ENCODE data around the gene CDH4.
"Not testable (repeated sequence)": the region's sequence is repeated elsewhere in the genome, so short reads cannot be mapped to it uniquely, and the experiment has no call there.

Gene CDH4

GRCh38 chr20:61475729-61476128 is 223.7 kb downstream of the CDH4 start:
- DNase-seq: no peak

DNA sequence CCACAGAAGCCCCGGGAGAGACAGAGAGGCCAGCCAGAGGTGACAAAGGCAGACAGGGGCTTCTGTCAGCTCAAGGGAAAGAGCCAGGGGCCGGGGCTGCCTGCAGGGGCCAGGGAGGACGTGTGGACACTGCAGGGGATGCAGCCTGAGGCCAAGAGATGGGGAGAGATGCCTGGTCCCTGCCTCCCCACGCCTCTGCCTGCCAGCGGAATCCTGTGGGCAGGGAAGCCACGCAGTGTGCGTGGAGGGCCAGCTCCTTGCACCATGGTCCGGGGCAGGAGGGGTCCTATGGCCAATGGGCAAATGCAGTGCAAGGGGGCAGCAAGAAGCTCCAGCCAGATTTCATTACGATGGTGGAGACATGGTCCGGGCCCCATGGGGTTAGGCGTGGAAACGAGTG is 224.9 kb downstream of the CDH4 start:
- DNase-seq: no peak

DNA sequence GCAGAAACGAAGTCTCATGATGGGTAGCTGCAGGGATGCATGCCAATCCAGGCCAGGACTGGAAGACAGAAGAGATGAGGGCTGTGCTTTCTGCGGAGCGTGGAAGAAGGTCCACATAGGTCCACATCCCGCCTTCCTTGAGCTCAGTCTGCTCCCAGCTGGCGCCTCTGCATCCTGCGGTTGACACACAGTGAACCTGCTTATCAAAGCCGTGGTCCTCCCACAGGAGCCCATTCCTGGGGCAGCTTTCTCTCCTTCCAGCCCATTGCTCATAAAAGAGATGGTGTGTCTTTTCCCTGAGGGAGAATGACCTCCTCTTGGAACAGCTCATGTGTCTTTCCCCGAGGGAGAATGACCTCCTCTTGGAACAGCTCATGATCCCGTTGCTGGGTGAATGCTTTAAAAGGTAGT is 225.4 kb downstream of the CDH4 start:
- no peak for DNase-seq

GRCh38 chr20:61478094-61478493 is 226.0 kb downstream of the CDH4 start:
- DNase-seq: no peak

DNA sequence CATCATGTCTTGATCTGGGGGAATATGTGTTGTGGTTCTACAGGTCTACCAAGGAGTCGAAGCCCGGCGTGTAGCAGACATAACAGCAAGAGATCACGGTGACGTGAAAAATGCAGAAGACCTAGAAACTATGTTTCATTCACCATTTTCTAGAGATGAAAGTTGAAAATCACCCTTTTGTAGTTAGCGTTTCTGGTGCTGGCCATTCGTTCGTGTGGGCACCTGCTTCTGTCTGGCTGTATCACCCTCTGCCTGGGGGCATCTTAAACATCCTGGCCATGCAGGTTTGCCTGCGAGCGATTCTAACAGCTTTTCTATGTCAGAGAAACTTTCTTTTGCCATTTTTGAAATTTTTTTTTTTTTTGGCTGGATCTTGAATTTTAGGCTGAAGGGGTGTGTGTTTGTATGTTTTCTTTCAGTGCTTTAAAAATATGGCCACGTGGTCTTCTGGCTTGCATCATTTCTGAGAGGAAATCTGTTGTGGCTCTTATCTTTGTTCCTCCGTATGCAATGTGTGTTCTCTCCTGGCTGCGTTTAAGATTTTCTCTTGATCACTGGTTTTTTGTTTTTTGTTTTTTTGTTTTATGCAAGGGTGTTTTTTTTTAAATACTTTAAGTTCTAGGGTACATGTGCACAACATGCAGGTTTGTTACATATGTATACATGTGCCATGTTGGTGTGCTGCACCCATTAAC is 226.7 kb downstream of the CDH4 start:
- DNase-seq: no peak

DNA sequence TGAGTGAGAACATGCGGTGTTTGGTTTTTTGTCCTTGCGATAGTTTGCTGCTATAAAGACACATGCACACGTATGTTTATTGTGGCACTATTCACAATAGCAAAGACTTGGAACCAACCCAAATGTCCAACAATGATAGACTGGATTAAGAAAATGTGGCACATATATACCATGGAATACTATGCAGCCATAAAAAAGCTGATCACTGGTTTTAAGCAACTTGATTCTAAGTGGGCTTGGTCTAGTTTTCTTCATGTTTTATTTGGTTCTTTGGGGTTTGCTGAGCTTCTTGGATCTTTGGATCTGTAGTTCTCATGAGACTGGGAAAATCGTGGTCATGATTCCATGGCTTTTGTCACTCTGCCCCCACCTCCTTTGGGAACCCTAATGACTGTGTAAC is 227.4 kb downstream of the CDH4 start:
- DNase-seq: not testable (repeated sequence)

GRCh38 chr20:61480158-61480825 is 228.2 kb downstream of the CDH4 start:
- no peak for DNase-seq

DNA sequence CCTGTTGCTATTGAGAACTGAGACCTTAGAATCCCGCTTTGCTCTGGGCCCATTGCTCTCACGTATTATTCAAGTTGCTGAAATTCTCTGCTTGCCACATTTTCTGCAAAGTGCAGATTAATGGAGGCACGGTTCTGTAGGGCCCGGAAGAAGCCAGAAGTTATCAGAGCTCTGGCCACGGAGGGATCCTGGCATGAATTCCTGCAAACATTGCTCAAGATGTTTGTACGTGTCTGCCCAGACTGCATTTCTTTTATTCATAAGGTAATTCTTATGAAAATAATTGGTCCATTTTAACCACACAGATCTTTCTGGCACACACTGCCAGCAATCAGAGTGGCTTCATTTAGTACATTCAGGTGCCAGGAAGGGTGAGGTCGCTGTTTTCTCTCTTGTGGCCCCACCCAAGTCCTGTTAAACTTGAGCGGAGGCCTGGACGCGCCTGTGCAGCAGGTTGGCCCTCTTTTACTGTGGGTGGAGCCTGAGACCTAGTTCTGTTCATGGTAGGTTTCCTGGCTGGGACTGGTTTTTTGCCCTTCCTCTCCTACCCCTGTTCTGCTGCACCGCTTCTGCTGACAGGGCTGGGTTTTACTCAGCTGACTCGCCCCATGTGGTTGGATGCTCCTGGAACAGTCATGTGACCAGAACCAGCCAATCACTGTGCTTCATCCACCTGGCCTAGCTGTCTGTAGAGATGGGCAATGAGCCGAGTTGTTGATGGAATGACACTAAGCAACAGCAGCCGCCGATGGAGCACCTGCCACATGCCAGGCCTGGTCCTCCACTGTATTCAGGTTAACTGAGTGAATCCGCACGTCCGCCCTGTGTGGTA is 230.2 kb downstream of the CDH4 start:
- DNase-seq: no peak

DNA sequence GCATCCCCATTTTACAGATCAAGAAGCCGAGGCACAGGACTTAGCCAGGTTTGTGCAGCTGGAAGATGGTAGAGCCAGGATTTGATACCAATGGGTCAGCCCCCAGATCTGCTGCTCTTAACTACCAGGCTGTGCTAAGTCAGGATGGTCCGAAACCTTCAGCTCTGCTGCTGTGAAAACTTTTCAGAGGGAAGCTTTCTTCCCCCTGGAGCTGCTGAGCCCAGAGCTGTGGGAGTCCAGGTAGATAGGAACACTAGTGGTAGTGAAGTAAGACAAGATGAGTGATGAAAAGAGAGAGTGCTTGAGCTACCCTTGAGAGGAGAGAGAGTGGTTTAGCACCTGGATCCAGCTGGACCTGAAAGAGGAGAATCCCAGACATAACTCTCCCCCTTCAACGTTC is 230.8 kb downstream of the CDH4 start:
- DNase-seq: no peak

DNA sequence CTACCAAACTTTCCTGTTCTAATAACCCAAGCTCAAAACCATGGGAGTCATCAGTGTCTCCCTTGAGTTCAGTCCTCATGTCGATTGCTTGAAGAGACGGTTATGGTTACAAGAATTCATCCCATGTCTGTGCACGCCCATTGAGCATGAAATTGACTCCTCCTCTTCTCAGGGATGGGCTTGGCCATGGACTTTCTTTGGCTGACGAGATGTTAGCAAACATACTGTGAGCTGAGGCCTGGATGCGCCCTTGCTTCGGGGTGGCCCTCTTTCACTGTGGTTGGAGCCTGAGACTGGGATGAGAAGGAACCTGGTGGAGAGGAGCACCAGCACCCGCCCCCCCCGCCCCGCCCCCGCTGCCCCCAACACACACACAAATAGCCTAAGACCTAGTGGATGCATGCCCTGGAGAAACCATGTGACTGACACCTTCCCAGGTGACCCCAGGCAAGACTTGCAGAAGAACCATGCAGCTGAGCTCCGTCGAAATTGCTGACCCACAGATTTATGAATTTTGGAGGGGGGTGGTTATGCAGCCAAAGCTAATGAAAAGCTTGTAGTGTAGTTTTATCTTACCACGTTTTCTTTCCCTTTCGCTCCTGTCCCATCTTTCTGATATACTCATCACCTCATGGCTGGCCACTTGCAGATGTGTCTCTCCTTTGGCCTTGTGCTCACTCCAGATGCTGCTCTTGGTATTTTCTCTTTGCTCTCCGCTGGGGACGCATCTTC is 231.4 kb downstream of the CDH4 start:
- DNase-seq: no peak

DNA sequence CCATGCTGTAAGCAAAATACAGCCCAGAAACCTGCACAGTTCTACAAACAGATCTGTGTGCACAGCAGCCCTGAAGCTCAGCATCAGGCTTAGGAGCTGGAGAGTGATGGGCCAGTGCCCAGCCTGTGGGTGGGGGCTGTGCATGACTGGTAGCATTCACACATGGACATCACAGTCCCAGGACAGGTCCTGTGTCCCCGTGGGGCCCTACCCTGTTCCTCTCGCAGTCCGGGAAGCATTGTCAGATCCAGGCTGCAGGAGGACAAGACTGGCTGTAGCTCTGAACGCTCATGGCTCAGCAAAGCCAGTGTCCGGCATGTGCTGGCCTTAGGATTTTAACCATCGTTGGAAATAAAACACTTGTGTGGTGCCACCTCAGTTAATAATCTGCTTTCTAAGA is 234.1 kb downstream of the CDH4 start:
- DNase-seq: no peak

- DNase-seq: no peak
Observed at GRCh38 chr20:61487346-61487996, 235.4 kb downstream of the CDH4 start.

DNA sequence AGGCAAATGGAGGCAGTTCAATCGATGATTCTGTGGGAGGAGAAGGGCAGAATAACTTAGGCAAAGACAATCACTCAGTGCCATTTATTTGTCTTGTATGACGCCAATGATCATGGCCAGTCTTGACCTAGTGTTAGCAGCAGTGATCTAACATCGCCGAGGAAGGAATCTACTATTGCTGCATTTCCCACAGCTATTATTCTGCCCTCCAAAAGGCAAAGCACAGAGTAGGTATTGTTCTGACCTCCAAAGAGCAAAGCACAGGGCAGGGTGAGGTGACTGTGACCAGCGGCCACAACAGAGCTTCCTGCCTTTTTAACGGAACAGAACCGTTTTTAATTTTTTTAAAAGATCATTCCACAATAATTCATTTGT is 235.9 kb downstream of the CDH4 start:
- DNase-seq: no peak

- DNase-seq: no peak
Observed at GRCh38 chr20:61490721-61491120, 238.7 kb downstream of the CDH4 start.

DNA sequence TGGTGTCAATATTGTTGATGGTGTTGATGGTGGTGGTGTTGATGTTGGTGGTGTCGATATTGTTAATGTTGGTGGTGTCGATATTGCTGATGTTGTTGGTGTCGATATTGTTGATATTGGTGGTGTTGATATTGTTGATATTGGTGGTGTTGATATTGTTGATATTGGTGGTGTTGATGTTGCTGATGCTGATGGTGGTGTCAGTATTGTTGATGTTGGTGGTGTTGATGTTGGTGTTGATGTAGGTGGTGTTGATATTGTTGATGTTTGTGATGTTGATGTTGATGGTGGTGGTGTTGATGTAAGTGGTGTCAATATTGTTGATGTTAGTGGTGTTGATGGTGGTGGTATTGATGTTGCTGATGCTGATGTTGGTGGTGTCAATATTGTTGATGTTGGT is 240.0 kb downstream of the CDH4 start:
- DNase-seq: no peak

- DNase-seq: no peak
Observed at GRCh38 chr20:61493798-61494305, 241.8 kb downstream of the CDH4 start.

DNA sequence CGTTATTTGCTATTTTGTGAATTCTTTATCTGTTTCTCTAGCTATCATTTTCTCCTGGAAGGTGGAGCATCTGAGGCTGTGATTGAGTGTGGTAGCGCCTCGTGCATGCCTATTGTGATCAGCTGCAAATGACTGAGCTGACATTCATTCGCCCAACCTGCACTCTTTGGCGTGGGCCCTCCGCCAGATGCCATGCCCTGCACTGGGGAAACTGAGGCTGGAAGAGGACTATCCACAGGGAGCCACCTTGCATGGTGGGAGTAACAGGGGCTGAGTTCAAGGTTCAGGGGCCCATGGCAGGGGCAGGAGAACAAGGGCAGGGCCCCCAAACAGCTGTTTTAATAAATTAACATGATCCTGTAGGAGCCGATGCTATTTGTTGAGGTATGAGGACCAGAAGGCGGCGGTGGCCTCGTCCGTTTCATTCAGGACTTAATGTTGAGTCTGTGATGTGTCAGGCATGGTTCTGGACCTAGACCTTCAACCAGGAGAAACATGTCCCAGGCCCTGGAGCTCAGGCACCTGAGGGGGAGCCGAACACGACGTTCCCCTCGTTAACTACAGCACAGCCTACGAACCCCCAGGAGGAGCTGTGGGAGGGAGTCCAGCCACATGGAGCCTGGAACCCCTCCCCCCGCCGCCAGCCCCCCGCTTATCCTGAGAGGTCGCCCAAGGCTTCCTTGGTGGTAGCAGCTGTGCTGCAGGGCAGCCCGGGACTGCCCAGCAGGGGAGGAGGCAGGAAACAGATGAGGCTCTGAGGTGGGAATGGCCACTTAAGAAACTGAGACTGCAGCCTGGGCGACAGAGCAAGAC is 242.9 kb downstream of the CDH4 start:
- no peak for DNase-seq

- DNase-seq: no peak
Observed at GRCh38 chr20:61497029-61497627, 245.1 kb downstream of the CDH4 start.

DNA sequence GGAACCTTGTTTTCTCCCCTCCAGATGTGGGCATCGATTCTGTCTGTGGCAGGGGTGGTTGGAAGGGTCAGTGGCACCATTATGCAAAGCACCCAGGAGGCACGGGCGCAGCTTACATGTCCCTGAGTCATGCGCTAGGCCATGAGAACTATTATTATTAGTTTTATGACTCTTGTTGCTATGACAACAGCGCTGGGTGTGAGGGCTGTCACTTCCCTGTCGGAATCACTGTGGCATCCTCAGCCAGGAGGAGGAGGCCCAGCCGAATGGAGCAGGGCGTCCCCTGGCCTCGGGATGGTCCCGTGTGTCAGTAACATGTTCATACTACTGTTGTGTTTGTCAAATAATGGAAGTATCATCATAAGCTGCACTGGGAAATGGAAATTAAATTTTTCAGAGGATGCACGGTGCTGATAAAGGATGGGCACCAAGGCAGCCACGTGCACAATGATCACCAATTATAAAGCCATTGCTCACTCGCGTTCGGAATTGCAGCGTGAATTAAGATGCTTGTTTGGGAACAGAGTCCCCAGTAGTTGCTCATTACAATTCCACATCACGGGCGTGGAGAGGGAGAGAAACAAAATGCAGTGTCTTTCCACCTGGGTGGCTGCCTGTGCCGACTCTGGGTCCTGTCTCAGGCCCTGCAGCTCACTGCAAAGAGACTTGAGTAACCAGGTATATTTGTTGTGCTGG is 247.9 kb downstream of the CDH4 start:
- DNase-seq: no peak

GRCh38 chr20:61500791-61501321 is 248.8 kb downstream of the CDH4 start:
- DNase-seq: no peak

Measured in NCI-H1436 (cell line).